ENCODE results near the gene HOMEZ. TPM values are rescaled to one million over a fixed set of nuclear protein-coding genes. Genes with fewer than 3 reads are reported as not detected.
"Not testable (repeated sequence)": the region's sequence is repeated elsewhere in the genome, so short reads cannot be mapped to it uniquely, and the experiment has no call there.

Gene HOMEZ
- total and polyA plus RNA-seq, 9 donors = 5.9 to 23.7 (median 13.4) TPM

GRCh38 chr14:23326491-23327332 lies 40.8 kb upstream of the HOMEZ start:
- Histone ChIP-seq H3K4me3 (no peak overlapping the region), H3K9me3 (no peaks in the 10 kb centered on the region), H3K36me3 (no peaks in the 10 kb centered on the region), H3K27me3 (no peaks in the 10 kb centered on the region), H3K27ac (no peak overlapping the region), H3K4me1 (ENCODE audit: insufficient read depth) (peaks cover 3% of the 10 kb centered on the region)
- WGBS, 3 donors = 62 to 66% (median 63%) methylated on average over 13 of the region's 13 CpGs
- no peak for DNase-seq
- TF ChIP-seq EP300 (IDR thresholded peaks at IDR 0.05) = no peak
- no peak for TF ChIP-seq POLR2A (IDR thresholded peaks at IDR 0.05)
- TF ChIP-seq, protein P1, sequence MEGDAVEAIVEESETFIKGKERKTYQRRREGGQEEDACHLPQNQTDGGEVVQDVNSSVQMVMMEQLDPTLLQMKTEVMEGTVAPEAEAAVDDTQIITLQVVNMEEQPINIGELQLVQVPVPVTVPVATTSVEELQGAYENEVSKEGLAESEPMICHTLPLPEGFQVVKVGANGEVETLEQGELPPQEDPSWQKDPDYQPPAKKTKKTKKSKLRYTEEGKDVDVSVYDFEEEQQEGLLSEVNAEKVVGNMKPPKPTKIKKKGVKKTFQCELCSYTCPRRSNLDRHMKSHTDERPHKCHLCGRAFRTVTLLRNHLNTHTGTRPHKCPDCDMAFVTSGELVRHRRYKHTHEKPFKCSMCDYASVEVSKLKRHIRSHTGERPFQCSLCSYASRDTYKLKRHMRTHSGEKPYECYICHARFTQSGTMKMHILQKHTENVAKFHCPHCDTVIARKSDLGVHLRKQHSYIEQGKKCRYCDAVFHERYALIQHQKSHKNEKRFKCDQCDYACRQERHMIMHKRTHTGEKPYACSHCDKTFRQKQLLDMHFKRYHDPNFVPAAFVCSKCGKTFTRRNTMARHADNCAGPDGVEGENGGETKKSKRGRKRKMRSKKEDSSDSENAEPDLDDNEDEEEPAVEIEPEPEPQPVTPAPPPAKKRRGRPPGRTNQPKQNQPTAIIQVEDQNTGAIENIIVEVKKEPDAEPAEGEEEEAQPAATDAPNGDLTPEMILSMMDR (IDR thresholded peaks at IDR 0.05) = no peak
- intact Hi-C loops (cut with DNase I) = loop anchor here (5.0 to 10.0 kb wide), 6 partner anchors 51 to 238 kb away; partner anchors contain the start of genes NGDN (in 3 of the 4), CMTM5 (in 2 of the 4), AP1G2 (in 1 of the 4) and THTPA (in 1 of the 4)

GRCh38 chr14:23325746-23326145 lies 39.8 kb upstream of the HOMEZ start:
- not testable (repeated sequence) for H3K36me3 ChIP-seq; H3K4me1 ChIP-seq (ENCODE audit: insufficient read depth); H3K9me3 ChIP-seq; DNase-seq; H3K27ac ChIP-seq; H3K4me3 ChIP-seq; H3K27me3 ChIP-seq
- intact Hi-C loops (cut with DNase I) = loop anchor here (5.0 to 10.0 kb wide), 6 partner anchors 52 to 239 kb away; partner anchors contain the start of genes NGDN (in 3 of the 4), CMTM5 (in 2 of the 4), AP1G2 (in 1 of the 4) and THTPA (in 1 of the 4)
- 56 to 83% (median 76%) methylated on average over 5 of the region's 5 CpGs for WGBS, 3 donors

DNA sequence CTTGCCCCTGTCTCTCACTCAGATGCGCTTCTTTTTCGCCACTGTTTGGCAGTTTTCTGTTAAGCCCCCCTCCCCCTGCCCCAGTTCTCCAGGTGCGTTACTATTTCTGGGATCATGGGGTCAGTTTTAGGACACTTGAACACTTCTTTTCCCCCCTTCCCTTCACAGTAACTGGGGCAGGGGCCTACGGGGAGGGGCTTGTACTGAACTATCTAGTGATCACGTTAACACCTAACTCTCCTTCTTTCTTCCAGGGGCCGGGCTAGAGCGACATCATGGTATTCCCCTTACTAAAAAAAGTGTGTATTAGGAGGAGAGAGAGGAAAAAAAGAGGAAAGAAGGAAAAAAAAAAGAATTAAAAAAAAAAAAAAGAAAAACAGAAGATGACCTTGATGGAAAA lies 39.1 kb upstream of the HOMEZ start:
- intact Hi-C loops (cut with DNase I) = loop anchor here (5.0 to 10.0 kb wide), 6 partner anchors 52 to 240 kb away; partner anchors contain the start of genes NGDN (in 3 of the 4), CMTM5 (in 2 of the 4), AP1G2 (in 1 of the 4) and THTPA (in 1 of the 4)
- Histone ChIP-seq H3K9me3 (no peaks in the 10 kb centered on the region), H3K36me3 (no peaks in the 10 kb centered on the region), H3K4me1 (ENCODE audit: insufficient read depth) (peaks cover 10% of the 10 kb centered on the region), H3K27ac (no peak overlapping the region), H3K27me3 (no peaks in the 10 kb centered on the region), H3K4me3 (no peak overlapping the region)
- 43 to 63% (median 43%) methylated on average over 7 of the region's 7 CpGs for WGBS, 3 donors
- TF ChIP-seq EP300 (IDR thresholded peaks at IDR 0.05) = no peak
- TF ChIP-seq POLR2A (IDR thresholded peaks at IDR 0.05) = no peak
- TF ChIP-seq, protein P1 (IDR thresholded peaks at IDR 0.05) = no peak
- DNase-seq = no peak

DNA sequence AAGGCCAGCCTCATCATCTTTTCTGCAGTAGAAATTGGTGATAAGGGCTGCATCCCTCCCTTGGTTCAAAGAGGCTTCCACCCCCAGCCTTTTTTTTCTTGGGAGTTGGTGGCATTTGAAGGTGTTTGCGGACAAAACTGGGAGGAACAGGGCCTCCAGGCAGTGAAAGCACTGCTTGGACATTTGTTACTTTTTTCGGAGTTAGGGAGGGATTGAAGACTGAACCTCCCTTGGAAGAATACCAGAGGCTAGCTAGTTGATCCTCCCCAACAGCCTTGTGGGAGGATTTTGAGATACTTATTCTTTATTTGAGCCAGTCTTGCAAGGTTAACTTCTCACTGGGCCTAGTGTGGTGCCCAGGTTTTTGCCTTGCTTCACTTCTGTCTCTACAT lies 38.5 kb upstream of the HOMEZ start:
- H3K9me3 ChIP-seq = no peaks in the 10 kb centered on the region
- peaks cover 10% of the 10 kb centered on the region for H3K4me1 ChIP-seq (ENCODE audit: insufficient read depth)
- no peak overlapping the region for H3K27ac ChIP-seq
- H3K36me3 ChIP-seq = no peaks in the 10 kb centered on the region
- no peak overlapping the region for H3K4me3 ChIP-seq
- H3K27me3 ChIP-seq = no peaks in the 10 kb centered on the region
- intact Hi-C loops (cut with DNase I) = loop anchor here (10.0 kb wide), 4 partner anchors 140 to 240 kb away; partner anchors contain the start of genes NGDN (in 3 of the 4), AP1G2 (in 1 of the 4), THTPA (in 1 of the 4) and ZFHX2 (in 1 of the 4)
- no peak for DNase-seq
- WGBS, 3 donors = 10 to 25% (median 24%) methylated on average over 2 of the region's 2 CpGs
- TF ChIP-seq EP300 (IDR thresholded peaks at IDR 0.05) (no peak), POLR2A (IDR thresholded peaks at IDR 0.05) (no peak)
- TF ChIP-seq, protein P1 (IDR thresholded peaks at IDR 0.05) = no peak

All from ovary (tissue), 9 donors.